GM13977 (cell line): ENCODE results near the gene LIPH.

ENCODE experiments used
- DNase-seq: peaks from one replicate; pipeline ENCODE4 v3.0.0; 2012; ENCODE audit warnings: low spot score
- CTCF ChIP-seq: IDR thresholded peaks from 2 replicates; pipeline ENCODE4 v1.5.1; 2012; ENCODE audit warnings: mild to moderate bottlenecking, control low read depth; ENCODE audit not compliant: insufficient read depth; ENCODE audit errors: extremely low read depth, missing control alignments
- in situ Hi-C: fragments of 300-500 bp; cut with MboI; formaldehyde crosslinking; loops from one replicate; pipeline ENCODE4 v1.12.0; 2022; ENCODE audit warnings: low sequenced_read_pairs, low pct_unique_long_range_greater_than_20kb, mixed read lengths, inconsistent platforms; ENCODE audit not compliant: unreplicated experiment

LIPH gene

GRCh38 chr3:185530856-185531255 is 21.5 kb downstream of the LIPH start:
- no peak for DNase-seq
- no peak for TF ChIP-seq CTCF
- in situ Hi-C loops: no loop called here

- no peak for TF ChIP-seq CTCF
- no peak for DNase-seq
- in situ Hi-C loops: no loop called here
Observed at GRCh38 chr3:185528532-185528931, 23.9 kb downstream of the LIPH start.

GRCh38 chr3:185527364-185527763 is 25.0 kb downstream of the LIPH start:
- in situ Hi-C loops: no loop called here
- no peak for DNase-seq
- no peak for TF ChIP-seq CTCF

- no peak for DNase-seq
- in situ Hi-C loops: no loop called here
- TF ChIP-seq CTCF: no peak
Observed at GRCh38 chr3:185526349-185526951, 25.9 kb downstream of the LIPH start.

- in situ Hi-C loops: no loop called here
- TF ChIP-seq CTCF: no peak
- no peak for DNase-seq
Observed at GRCh38 chr3:185521349-185522138, 30.8 kb downstream of the LIPH start.

GRCh38 chr3:185519021-185519420 is 33.4 kb downstream of the LIPH start:
- in situ Hi-C loops: no loop called here
- TF ChIP-seq CTCF: no peak
- no peak for DNase-seq
